Natural killer cell (primary cell): ENCODE results near the gene GCFC2. TPM values are rescaled to one million over a fixed set of nuclear protein-coding genes. Genes with fewer than 3 reads are reported as not detected.

Source experiments
- ATAC-seq, 3 donors: fragments of 150-1000 bp in 2 of 3; fragments of 200-7000 bp in 1 of 3; cut with Tn5 transposase; 1 replicate in 1 of 3; 2 replicates in 2 of 3; pipeline ENCODE4 v1.10.0; 2021; ENCODE audit warnings: mild to moderate bottlenecking in 2 of 3, moderate library complexity in 2 of 3
- DNase-seq, 2 donors: peaks; one replicate each; pipeline versions ENCODE4 v3.0.0 to v3.0.0-alpha.2; 2013 to 2021; ENCODE audit warnings: mixed read lengths in 1 of 2
- H3K27ac ChIP-seq: one replicate; pipeline ENCODE4 v1.5.1; 2013; ENCODE audit warnings: mild to moderate bottlenecking, low read length
- H3K27me3 ChIP-seq: one replicate; pipeline ENCODE4 v1.6.1; 2013; ENCODE audit warnings: low read length; ENCODE audit not compliant: control insufficient read depth, insufficient read depth
- H3K36me3 ChIP-seq: one replicate; pipeline ENCODE4 v1.6.1; 2013; ENCODE audit warnings: low read length; ENCODE audit not compliant: control insufficient read depth, insufficient read depth
- H3K4me1 ChIP-seq: one replicate; pipeline ENCODE4 v1.6.1; 2013; ENCODE audit warnings: low read length; ENCODE audit not compliant: control insufficient read depth, insufficient read depth
- H3K4me3 ChIP-seq: one replicate; pipeline ENCODE4 v1.5.1; 2013; ENCODE audit warnings: low read length
- H3K9me3 ChIP-seq: one replicate; pipeline ENCODE4 v1.6.1; 2013; ENCODE audit warnings: low read length; ENCODE audit not compliant: control insufficient read depth, insufficient read depth
- H3K27ac Mint-ChIP-seq, 2 donors: one replicate each; pipeline ENCODE4 v1.8.0; 2022; ENCODE audit warnings: mild to moderate bottlenecking in 2 of 2, mixed read lengths in 2 of 2, moderate library complexity in 1 of 2
- H3K27me3 Mint-ChIP-seq, 2 donors: one replicate each; pipeline ENCODE4 v1.8.0; 2022; ENCODE audit warnings: low read depth in 2 of 2, mixed read lengths in 2 of 2
- H3K36me3 Mint-ChIP-seq: one replicate; pipeline ENCODE4 v1.8.0; 2022; ENCODE audit warnings: mixed read lengths
- H3K4me1 Mint-ChIP-seq, 2 donors: one replicate each; pipeline ENCODE4 v1.8.0; 2022; ENCODE audit warnings: mixed read lengths in 2 of 2
- H3K4me3 Mint-ChIP-seq: one replicate; pipeline ENCODE4 v1.8.0; 2022; ENCODE audit warnings: mild to moderate bottlenecking, moderate library complexity, mixed read lengths
- H3K9me3 Mint-ChIP-seq, 2 donors: one replicate each; pipeline ENCODE4 v1.8.0; 2022; ENCODE audit warnings: mixed read lengths in 2 of 2
- CTCF ChIP-seq: fragments of 200-600 bp; IDR thresholded peaks from one replicate; pipeline ENCODE4 v1.8.0; 2022; ENCODE audit warnings: antibody characterized with exemption
- WGBS: methylation state at CpG from one replicate; pipeline ENCODE4 v1.1.7; 2013; ENCODE audit warnings: missing lambda C conversion rate; ENCODE audit not compliant: insufficient coverage; 5-methylcytosine and 5-hydroxymethylcytosine counted together
- intact Hi-C: fragments of 100-400 bp; cut with micrococcal nuclease; formaldehyde crosslinking; loops from one replicate; pipeline ENCODE4 v1.14.2; 2022
- total RNA-seq, 4 donors: library from RNA; stranded (reverse); fragments of 120-200 nt in 1 of 4; gene quantifications; one replicate each; pipeline versions ENCODE4 v1.2.3 to v1.2.4, GENCODE V29; 2013 to 2022

The GCFC2 gene
- total RNA-seq, 3 donors from 2014 or later (not counting 1 experiment from before 2014, with no cell fraction given) = 12.0 to 16.2 (median 13.5) TPM

- no peak for ATAC-seq
- intact Hi-C loops = no loop called here
- H3K27me3 Mint-ChIP-seq = peaks cover 39 to 45% of the 10 kb centered on the region in 2 donors
Measured at GRCh38 chr2:75634945-75635344, 75.8 kb downstream of the GCFC2 start.

GRCh38 chr2:75633620-75634019 is 77.1 kb downstream of the GCFC2 start:
- no peak overlapping the region for H3K27ac Mint-ChIP-seq
- TF ChIP-seq CTCF = no peak
- H3K27me3 Mint-ChIP-seq = peaks cover 34 to 36% of the 10 kb centered on the region in 2 donors
- intact Hi-C loops = no loop called here
- Histone ChIP-seq H3K27ac (no peak overlapping the region), H3K9me3 (no peaks in the 10 kb centered on the region), H3K27me3 (peaks cover 1% of the 10 kb centered on the region), H3K36me3 (no peaks in the 10 kb centered on the region), H3K4me3 (no peak overlapping the region), H3K4me1 (no peaks in the 10 kb centered on the region)
- 90% methylated on average over 2 of the region's 3 CpGs for WGBS
- no peaks in the 10 kb centered on the region for H3K36me3 Mint-ChIP-seq
- no peaks in the 10 kb centered on the region for H3K4me1 Mint-ChIP-seq
- H3K4me3 Mint-ChIP-seq = no peak overlapping the region
- no peaks in the 10 kb centered on the region for H3K9me3 Mint-ChIP-seq
- DNase-seq = no peak
- no peak for ATAC-seq

More at GRCh38 chr2:75634945-75635344, 75.8 kb downstream of the GCFC2 start:
- no peak overlapping the region for H3K4me3 ChIP-seq
- no peak for TF ChIP-seq CTCF
- no peaks in the 10 kb centered on the region for H3K36me3 Mint-ChIP-seq
- H3K4me3 Mint-ChIP-seq = no peak overlapping the region
- no peak for DNase-seq
- H3K27ac ChIP-seq = no peak overlapping the region
- H3K4me1 Mint-ChIP-seq = no peaks in the 10 kb centered on the region
- 60% methylated on average over 1 of the region's 1 CpG for WGBS
- H3K36me3 ChIP-seq = no peaks in the 10 kb centered on the region
- no peaks in the 10 kb centered on the region for H3K27me3 ChIP-seq
- no peaks in the 10 kb centered on the region for H3K9me3 Mint-ChIP-seq
- H3K9me3 ChIP-seq = no peaks in the 10 kb centered on the region
- no peak overlapping the region for H3K27ac Mint-ChIP-seq
- H3K4me1 ChIP-seq = no peaks in the 10 kb centered on the region

GRCh38 chr2:75632813-75633212 is 77.9 kb downstream of the GCFC2 start:
- H3K36me3 ChIP-seq = no peaks in the 10 kb centered on the region
- Mint-ChIP-seq H3K4me3 (no peak overlapping the region), H3K9me3 (no peaks in the 10 kb centered on the region), H3K4me1 (no peaks in the 10 kb centered on the region), H3K27me3 (peaks cover 31 to 32% of the 10 kb centered on the region in 2 donors), H3K36me3 (no peaks in the 10 kb centered on the region), H3K27ac (no peak overlapping the region)
- DNase-seq (no peak), ATAC-seq (no peak)
- no peak overlapping the region for H3K4me3 ChIP-seq
- H3K27ac ChIP-seq = no peak overlapping the region
- intact Hi-C loops = no loop called here
- H3K9me3 ChIP-seq = no peaks in the 10 kb centered on the region
- no peak for TF ChIP-seq CTCF
- no CpG with 5 or more reads among the region's 1 CpG for WGBS
- no peaks in the 10 kb centered on the region for H3K4me1 ChIP-seq
- peaks cover 2% of the 10 kb centered on the region for H3K27me3 ChIP-seq

- H3K9me3 ChIP-seq = no peaks in the 10 kb centered on the region
- intact Hi-C loops = no loop called here
- no peak for DNase-seq
- Mint-ChIP-seq H3K27me3 (peaks cover 25 to 26% of the 10 kb centered on the region in 2 donors), H3K9me3 (no peaks in the 10 kb centered on the region), H3K36me3 (no peaks in the 10 kb centered on the region), H3K27ac (no peak overlapping the region), H3K4me1 (no peaks in the 10 kb centered on the region), H3K4me3 (no peak overlapping the region)
- peaks cover 2% of the 10 kb centered on the region for H3K27me3 ChIP-seq
- H3K4me3 ChIP-seq = no peak overlapping the region
- H3K27ac ChIP-seq = no peak overlapping the region
- no peaks in the 10 kb centered on the region for H3K36me3 ChIP-seq
- WGBS = 74% methylated on average over 5 of the region's 5 CpGs
- ATAC-seq = no peak
- no peak for TF ChIP-seq CTCF
- no peaks in the 10 kb centered on the region for H3K4me1 ChIP-seq
Measured at GRCh38 chr2:75632091-75632701, 78.5 kb downstream of the GCFC2 start.
